ENCODE data around the gene DYNC1H1.
A peak's percentile ranks its signal among the peaks of the same experiment; 100 is the strongest.

DNA sequence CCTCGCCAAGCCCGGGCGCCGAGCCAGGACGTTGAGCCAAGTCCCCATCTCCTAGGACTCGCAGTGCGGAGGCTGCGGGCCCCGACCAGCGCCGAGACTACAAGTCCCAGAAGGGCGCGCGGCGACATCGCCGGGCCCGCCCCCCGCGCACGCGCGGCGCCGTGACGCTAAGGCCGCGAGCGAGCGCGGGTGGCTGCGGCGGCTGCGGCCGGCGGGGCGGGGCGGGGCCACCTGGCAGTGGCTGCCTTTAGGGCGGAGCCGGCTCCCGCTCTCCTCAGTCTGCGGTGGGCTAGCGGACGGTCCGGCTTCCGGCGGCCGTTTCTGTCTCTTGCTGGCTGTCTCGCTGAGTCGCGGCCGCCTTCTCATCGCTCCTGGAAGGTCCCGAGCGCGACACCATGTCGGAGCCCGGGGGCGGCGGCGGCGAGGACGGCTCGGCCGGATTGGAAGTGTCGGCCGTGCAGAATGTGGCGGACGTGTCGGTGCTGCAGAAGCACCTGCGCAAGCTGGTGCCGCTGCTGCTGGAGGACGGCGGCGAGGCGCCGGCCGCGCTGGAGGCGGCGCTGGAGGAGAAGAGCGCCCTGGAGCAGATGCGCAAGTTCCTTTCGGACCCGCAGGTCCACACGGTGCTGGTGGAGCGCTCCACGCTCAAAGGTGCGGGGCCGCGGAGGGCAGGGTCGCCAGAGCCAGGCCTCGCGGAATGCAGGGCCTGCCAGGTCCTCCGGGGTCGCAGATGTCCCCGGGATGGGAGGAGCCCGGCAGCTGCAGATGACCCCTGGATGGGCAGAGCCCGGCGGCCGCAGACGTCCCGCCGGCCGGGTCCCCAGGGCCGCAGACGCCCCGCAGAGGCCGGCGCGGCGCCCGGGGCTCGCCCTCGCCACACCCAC lies at the start of gene DYNC1H1:
- TF ChIP-seq CTCF (IDR thresholded peaks at IDR 0.05), result no peak
- peak; percentile 99 for TF ChIP-seq POLR2A (IDR thresholded peaks at IDR 0.05)
- TF ChIP-seq POLR2AphosphoS5 (IDR thresholded peaks at IDR 0.05; ENCODE audit: insufficient read depth in 1 of 2, low read depth in 1 of 2), result peak in 1 of 2 donors; percentile 98
